ENCODE measurements around the gene OR6C6.
"Not testable (repeated sequence)": the region's sequence is repeated elsewhere in the genome, so short reads cannot be mapped to it uniquely, and the experiment has no call there.

Gene OR6C6

DNA sequence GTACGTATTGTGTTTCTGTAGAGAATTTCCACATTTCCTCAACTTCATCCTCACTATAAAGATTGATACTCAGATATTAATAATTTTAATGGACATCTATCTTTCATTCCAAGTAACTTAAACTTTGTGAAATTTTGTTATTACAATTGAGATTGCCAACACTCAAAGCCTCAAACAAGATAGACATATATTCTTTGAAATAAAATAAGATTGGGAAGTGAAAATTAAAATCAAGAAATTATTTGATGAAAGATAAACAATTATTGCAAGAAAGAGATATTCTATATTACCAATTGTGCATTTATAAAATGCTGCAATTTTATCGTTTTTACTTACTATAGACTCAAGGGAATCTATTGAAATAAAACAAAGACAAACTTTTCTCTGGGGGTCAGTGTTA is at the start of gene OR6C6:
Gene OR6C6, minus strand, starts transcription at position 101 of the 400 bp plus-strand sequence. CDS start 1,337 bp downstream, outside the sequence.
- Mint-ChIP-seq H3K36me3 (no peaks in the 10 kb centered on the region), H3K9me3 (no peaks in the 10 kb centered on the region), H3K27ac (no peak within 1 kb of the TSS), H3K4me3 (no peak within 1 kb of the TSS), H3K27me3 (peaks cover 30% of the 10 kb centered on the region), H3K4me1 (no peaks in the 10 kb centered on the region)
- ATAC-seq: no peak

GRCh38 chr12:55336002-55336401 is 39.6 kb upstream of the OR6C6 start:
- no peak for ATAC-seq
- H3K4me1 Mint-ChIP-seq: no peaks in the 10 kb centered on the region
- no peak overlapping the region for H3K4me3 Mint-ChIP-seq
- H3K27me3 Mint-ChIP-seq: peaks cover 22% of the 10 kb centered on the region
- no peaks in the 10 kb centered on the region for H3K36me3 Mint-ChIP-seq
- H3K27ac Mint-ChIP-seq: no peak overlapping the region
- H3K9me3 Mint-ChIP-seq: no peaks in the 10 kb centered on the region

- no peak within 1 kb of the TSS for H3K27ac Mint-ChIP-seq
- no peaks in the 10 kb centered on the region for H3K27me3 Mint-ChIP-seq
- H3K36me3 Mint-ChIP-seq: no peaks in the 10 kb centered on the region
- H3K9me3 Mint-ChIP-seq: no peaks in the 10 kb centered on the region
- no peak for ATAC-seq
- H3K4me3 Mint-ChIP-seq: no peak within 1 kb of the TSS
- no peaks in the 10 kb centered on the region for H3K4me1 Mint-ChIP-seq
These were observed 34.1 kb upstream of the OR6C6 start, which contains the start of gene OR6C3 for GRCh38 chr12:55330446-55330845. OR6C3 (plus strand) TSS chr12:55330746; CDS start chr12:55331701, 955 bp downstream.

GRCh38 chr12:55325801-55326200 is 29.4 kb upstream of the OR6C6 start:
- not testable (repeated sequence) for ATAC-seq, H3K4me3 Mint-ChIP-seq, H3K9me3 Mint-ChIP-seq, H3K27ac Mint-ChIP-seq, H3K4me1 Mint-ChIP-seq, H3K36me3 Mint-ChIP-seq, H3K27me3 Mint-ChIP-seq

- ATAC-seq: no peak
- no peaks in the 10 kb centered on the region for H3K4me1 Mint-ChIP-seq
- no peak overlapping the region for H3K27ac Mint-ChIP-seq
- H3K9me3 Mint-ChIP-seq: peaks cover 3% of the 10 kb centered on the region
- no peak overlapping the region for H3K4me3 Mint-ChIP-seq
- no peaks in the 10 kb centered on the region for H3K36me3 Mint-ChIP-seq
- peaks cover 8% of the 10 kb centered on the region for H3K27me3 Mint-ChIP-seq
These were observed 23.8 kb upstream of the OR6C6 start for GRCh38 chr12:55320201-55320600.

GRCh38 chr12:55314043-55314442 is 17.7 kb upstream of the OR6C6 start, which contains the start of gene OR6C1:
OR6C1 (plus strand) TSS chr12:55314343; CDS start chr12:55320600, 6,257 bp downstream.
- Mint-ChIP-seq H3K36me3 (no peaks in the 10 kb centered on the region), H3K4me1 (no peaks in the 10 kb centered on the region), H3K27me3 (peaks cover 3% of the 10 kb centered on the region), H3K27ac (no peak within 1 kb of the TSS), H3K9me3 (peaks cover under 1% of the 10 kb centered on the region), H3K4me3 (no peak within 1 kb of the TSS)
- no peak for ATAC-seq

GRCh38 chr12:55289999-55290398 is 6.4 kb downstream of the OR6C6 start:
- H3K36me3 Mint-ChIP-seq: no peaks in the 10 kb centered on the region
- H3K4me3 Mint-ChIP-seq: no peak overlapping the region
- H3K9me3 Mint-ChIP-seq: no peaks in the 10 kb centered on the region
- peaks cover 15% of the 10 kb centered on the region for H3K27me3 Mint-ChIP-seq
- no peaks in the 10 kb centered on the region for H3K4me1 Mint-ChIP-seq
- H3K27ac Mint-ChIP-seq: no peak overlapping the region
- ATAC-seq: no peak

GRCh38 chr12:55280991-55281390 is 15.4 kb downstream of the OR6C6 start:
- no peak for ATAC-seq
- Mint-ChIP-seq H3K36me3 (peaks cover 6% of the 10 kb centered on the region), H3K27ac (no peak overlapping the region), H3K27me3 (peaks cover 29% of the 10 kb centered on the region), H3K4me1 (no peaks in the 10 kb centered on the region), H3K9me3 (peaks cover 4% of the 10 kb centered on the region), H3K4me3 (no peak overlapping the region)

GRCh38 chr12:55258303-55258702 is 38.1 kb downstream of the OR6C6 start:
- Mint-ChIP-seq H3K27ac (no peak overlapping the region), H3K9me3 (no peaks in the 10 kb centered on the region)

DNA sequence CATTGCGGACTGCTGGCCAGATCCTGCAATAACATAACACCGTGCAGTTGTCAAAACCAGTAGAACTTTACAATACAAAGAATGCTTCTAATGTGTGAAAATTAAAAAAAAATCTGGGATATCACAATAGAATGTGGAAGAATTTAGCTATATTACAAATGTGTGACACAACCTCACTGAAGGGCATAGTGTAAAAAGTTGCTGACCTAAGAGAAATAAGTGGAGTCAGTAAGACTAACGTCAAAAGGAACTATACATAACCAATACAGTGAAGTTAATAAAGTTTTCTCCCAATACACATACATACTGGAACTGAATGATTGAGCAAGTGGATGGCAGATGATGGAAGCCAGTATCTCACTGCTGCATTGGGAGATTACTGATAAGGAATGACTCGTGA is 39.5 kb downstream of the OR6C6 start:
- H3K4me3 Mint-ChIP-seq: no peak overlapping the region
- no peak overlapping the region for H3K27ac Mint-ChIP-seq
- H3K9me3 Mint-ChIP-seq: no peaks in the 10 kb centered on the region
- ATAC-seq: no peak
- no peaks in the 10 kb centered on the region for H3K4me1 Mint-ChIP-seq
- H3K27me3 Mint-ChIP-seq: no peaks in the 10 kb centered on the region
- H3K36me3 Mint-ChIP-seq: no peaks in the 10 kb centered on the region

More at GRCh38 chr12:55258303-55258702, 38.1 kb downstream of the OR6C6 start:
- H3K36me3 Mint-ChIP-seq: no peaks in the 10 kb centered on the region
- H3K4me3 Mint-ChIP-seq: no peak overlapping the region
- no peak for ATAC-seq
- no peaks in the 10 kb centered on the region for H3K27me3 Mint-ChIP-seq
- H3K4me1 Mint-ChIP-seq: no peaks in the 10 kb centered on the region

GRCh38 chr12:55253281-55253680 is 43.1 kb downstream of the OR6C6 start:
- Mint-ChIP-seq H3K9me3 (no peaks in the 10 kb centered on the region), H3K27me3 (peaks cover 4% of the 10 kb centered on the region), H3K4me1 (no peaks in the 10 kb centered on the region), H3K27ac (no peak overlapping the region), H3K36me3 (no peaks in the 10 kb centered on the region), H3K4me3 (no peak overlapping the region)
- no peak for ATAC-seq

GRCh38 chr12:55250944-55251343 is 45.4 kb downstream of the OR6C6 start:
- Mint-ChIP-seq H3K9me3 (no peaks in the 10 kb centered on the region), H3K4me3 (no peak overlapping the region), H3K27ac (no peak overlapping the region), H3K4me1 (no peaks in the 10 kb centered on the region), H3K36me3 (no peaks in the 10 kb centered on the region), H3K27me3 (peaks cover 15% of the 10 kb centered on the region)
- no peak for ATAC-seq

DNA sequence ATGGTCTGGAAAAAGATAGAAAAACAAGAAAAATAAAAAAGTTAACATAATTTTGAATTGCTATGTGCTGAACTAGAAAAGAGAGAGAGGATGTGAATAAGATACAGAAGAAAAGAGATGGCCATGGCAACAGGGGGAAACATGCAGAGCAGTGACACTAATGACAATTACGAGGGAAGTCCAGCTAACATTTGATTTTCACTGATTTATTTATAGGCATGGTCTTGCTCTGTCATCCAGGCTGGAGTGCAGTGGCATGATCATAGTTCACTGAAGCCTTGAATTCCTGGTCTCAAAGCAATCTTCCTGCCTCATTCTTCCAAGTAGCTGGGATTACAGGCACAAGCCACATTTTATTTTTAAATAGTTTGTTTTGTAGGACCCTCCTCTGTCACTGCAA is 50.2 kb downstream of the OR6C6 start:
- H3K9me3 Mint-ChIP-seq: no peaks in the 10 kb centered on the region
- no peak overlapping the region for H3K27ac Mint-ChIP-seq
- no peak overlapping the region for H3K4me3 Mint-ChIP-seq
- no peaks in the 10 kb centered on the region for H3K36me3 Mint-ChIP-seq
- ATAC-seq: no peak
- peaks cover 26% of the 10 kb centered on the region for H3K27me3 Mint-ChIP-seq
- H3K4me1 Mint-ChIP-seq: no peaks in the 10 kb centered on the region

- Mint-ChIP-seq H3K4me1 (no peaks in the 10 kb centered on the region), H3K27me3 (peaks cover 26% of the 10 kb centered on the region), H3K27ac (no peak within 1 kb of the TSS), H3K36me3 (no peaks in the 10 kb centered on the region), H3K4me3 (no peak within 1 kb of the TSS), H3K9me3 (no peaks in the 10 kb centered on the region)
- ATAC-seq: no peak
These were observed 52.1 kb downstream of the OR6C6 start, which contains the start of gene OR6C74 for GRCh38 chr12:55244309-55244708. OR6C74 (plus strand) TSS chr12:55244609; CDS start chr12:55247288, 2,679 bp downstream.

Data from stimulated activated memory B cell treated with anti-CD40 and anti-IgM and Interleukin-4, amounts not matched to agents 10 μg/mL and 1 μg/mL and 100 μg/mL, for 72 hours (primary cell).